DOHH2 (cell line): ENCODE data around the gene MFF.

ENCODE experiments used
- EZH2phosphoT487 ChIP-seq: fragments of 200-600 bp; sonication (generic); IDR thresholded peaks from 2 replicates; pipeline ENCODE4 v1.6.1; 2017; ENCODE audit warnings: borderline replicate concordance, mild to moderate bottlenecking, antibody characterized with exemption, low read length, moderate library complexity, mixed read lengths
- TF ChIP-seq, protein P1 (sequence below): fragments of 200-600 bp; sonication (generic); IDR thresholded peaks from one replicate; pipeline ENCODE4 v1.5.1; 2014; ENCODE audit warnings: antibody characterized with exemption, mild to moderate bottlenecking, low read depth, low read length; ENCODE audit not compliant: poor library complexity, severe bottlenecking

DNA sequence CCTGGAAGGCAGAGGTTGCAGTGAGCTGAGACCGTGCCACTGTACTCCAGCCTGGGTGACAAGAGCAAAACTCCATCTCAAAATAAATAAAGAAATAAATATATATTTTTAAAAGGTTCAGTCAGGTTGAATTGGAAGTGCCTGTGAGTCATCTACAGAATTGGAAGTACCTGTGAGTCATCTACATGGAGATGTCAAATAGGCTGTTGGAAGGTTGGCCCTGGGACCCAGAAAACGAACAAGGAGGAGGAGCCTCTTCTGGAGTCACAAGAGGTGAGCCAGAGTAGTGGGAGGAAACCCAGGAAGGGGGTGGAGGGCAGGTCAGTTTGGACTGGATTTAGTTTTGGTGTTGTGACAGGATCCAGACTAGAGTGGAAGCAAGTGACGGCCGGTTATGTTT, 77.9 kb downstream of the MFF start:
- TF ChIP-seq, protein P1, sequence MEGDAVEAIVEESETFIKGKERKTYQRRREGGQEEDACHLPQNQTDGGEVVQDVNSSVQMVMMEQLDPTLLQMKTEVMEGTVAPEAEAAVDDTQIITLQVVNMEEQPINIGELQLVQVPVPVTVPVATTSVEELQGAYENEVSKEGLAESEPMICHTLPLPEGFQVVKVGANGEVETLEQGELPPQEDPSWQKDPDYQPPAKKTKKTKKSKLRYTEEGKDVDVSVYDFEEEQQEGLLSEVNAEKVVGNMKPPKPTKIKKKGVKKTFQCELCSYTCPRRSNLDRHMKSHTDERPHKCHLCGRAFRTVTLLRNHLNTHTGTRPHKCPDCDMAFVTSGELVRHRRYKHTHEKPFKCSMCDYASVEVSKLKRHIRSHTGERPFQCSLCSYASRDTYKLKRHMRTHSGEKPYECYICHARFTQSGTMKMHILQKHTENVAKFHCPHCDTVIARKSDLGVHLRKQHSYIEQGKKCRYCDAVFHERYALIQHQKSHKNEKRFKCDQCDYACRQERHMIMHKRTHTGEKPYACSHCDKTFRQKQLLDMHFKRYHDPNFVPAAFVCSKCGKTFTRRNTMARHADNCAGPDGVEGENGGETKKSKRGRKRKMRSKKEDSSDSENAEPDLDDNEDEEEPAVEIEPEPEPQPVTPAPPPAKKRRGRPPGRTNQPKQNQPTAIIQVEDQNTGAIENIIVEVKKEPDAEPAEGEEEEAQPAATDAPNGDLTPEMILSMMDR, result no peak
- no peak for TF ChIP-seq EZH2phosphoT487
